IPS DF 6.9 (cell line): ENCODE measurements around the gene MAGI2.

ENCODE experiments used
- DNase-seq: peaks from one replicate; pipeline ENCODE4 v3.0.0-alpha.2; 2013; ENCODE audit warnings: low read depth, low spot score
- H3K27ac ChIP-seq: one replicate; pipeline ENCODE4 v1.5.1; 2013; ENCODE audit warnings: low read length, control low read depth
- H3K27me3 ChIP-seq: 2 replicates; pipeline ENCODE4 v1.6.1; 2013; ENCODE audit warnings: mild to moderate bottlenecking, low read length; ENCODE audit not compliant: control insufficient read depth, insufficient read depth
- H3K36me3 ChIP-seq: 2 replicates; pipeline ENCODE4 v1.6.1; 2013; ENCODE audit warnings: low read length; ENCODE audit not compliant: control insufficient read depth, insufficient read depth
- H3K4me1 ChIP-seq: 2 replicates; pipeline ENCODE4 v1.6.1; 2013; ENCODE audit warnings: low read length; ENCODE audit not compliant: control insufficient read depth, insufficient read depth
- H3K4me3 ChIP-seq: 2 replicates; pipeline ENCODE4 v1.5.1; 2013; ENCODE audit warnings: mild to moderate bottlenecking, low read length
- H3K9me3 ChIP-seq: 2 replicates; pipeline ENCODE4 v1.6.1; 2013; ENCODE audit warnings: low read length, inconsistent platforms; ENCODE audit not compliant: control insufficient read depth, insufficient read depth
- WGBS: extraction: QIAGEN DNeasy Blood & Tissue Kit; methylation state at CpG from one replicate; pipeline ENCODE4 v1.1.7; 2013; ENCODE audit warnings: mixed read lengths, missing lambda C conversion rate; ENCODE audit not compliant: insufficient read length, insufficient coverage; 5-methylcytosine and 5-hydroxymethylcytosine counted together

Gene MAGI2

DNA sequence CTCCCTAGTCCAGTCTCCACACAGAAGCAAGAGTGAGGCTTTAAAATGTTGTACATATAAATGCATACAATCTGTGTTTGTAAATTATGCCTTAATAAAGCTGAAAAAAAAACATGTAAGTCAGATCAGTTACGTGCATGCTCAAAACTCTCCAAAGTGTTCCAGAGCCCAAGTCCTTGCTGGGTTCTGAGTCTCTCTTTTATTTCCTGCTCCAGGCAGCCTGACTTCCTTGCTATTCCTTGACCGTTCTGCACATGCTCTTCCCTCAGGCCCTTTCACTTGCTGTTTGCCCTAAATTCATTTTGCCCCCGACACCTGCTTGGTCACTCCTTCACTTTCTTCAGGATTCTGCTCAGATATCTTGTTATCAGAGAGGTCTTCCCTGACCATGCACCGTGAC is 884.8 kb downstream of the MAGI2 start:
- H3K27ac ChIP-seq = no peak overlapping the region
- no peaks in the 10 kb centered on the region for H3K9me3 ChIP-seq
- no peaks in the 10 kb centered on the region for H3K27me3 ChIP-seq
- H3K36me3 ChIP-seq = 0 out of 2 replicates have a peak, but pooled peaks cover 3% of the 10 kb centered on the region
- no peak overlapping the region for H3K4me3 ChIP-seq
- no peak for DNase-seq
- peaks cover 4% of the 10 kb centered on the region; the same call in 1 of the 2 replicates for H3K4me1 ChIP-seq
- no CpG with 5 or more reads among the region's 4 CpGs for WGBS

DNA sequence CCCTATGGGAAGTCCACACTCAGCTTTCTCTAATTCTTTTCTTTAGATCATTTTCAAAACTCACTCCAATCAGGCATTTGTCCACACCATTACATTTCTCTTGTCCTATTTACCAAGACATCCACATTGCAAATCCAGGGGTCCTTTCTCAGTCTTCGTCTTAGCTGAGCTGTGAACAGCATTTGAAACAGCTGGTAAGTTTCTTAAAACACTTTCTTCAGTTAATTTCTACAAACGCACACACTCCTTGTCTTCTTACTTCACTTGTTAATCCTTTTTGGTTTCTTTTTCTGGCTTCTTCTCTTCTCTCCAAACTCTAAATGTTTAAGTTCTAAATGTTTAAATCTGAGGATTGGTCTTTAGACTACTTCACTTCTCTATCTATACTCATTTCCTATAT is 885.6 kb downstream of the MAGI2 start:
- no peak for DNase-seq
- Histone ChIP-seq H3K9me3 (no peaks in the 10 kb centered on the region), H3K27me3 (no peaks in the 10 kb centered on the region), H3K27ac (no peak overlapping the region), H3K4me1 (peaks cover 4% of the 10 kb centered on the region), H3K4me3 (no peak overlapping the region), H3K36me3 (0 out of 2 replicates have a peak, but pooled peaks cover 3% of the 10 kb centered on the region)
- WGBS = no CpG with 5 or more reads among the region's 2 CpGs

DNA sequence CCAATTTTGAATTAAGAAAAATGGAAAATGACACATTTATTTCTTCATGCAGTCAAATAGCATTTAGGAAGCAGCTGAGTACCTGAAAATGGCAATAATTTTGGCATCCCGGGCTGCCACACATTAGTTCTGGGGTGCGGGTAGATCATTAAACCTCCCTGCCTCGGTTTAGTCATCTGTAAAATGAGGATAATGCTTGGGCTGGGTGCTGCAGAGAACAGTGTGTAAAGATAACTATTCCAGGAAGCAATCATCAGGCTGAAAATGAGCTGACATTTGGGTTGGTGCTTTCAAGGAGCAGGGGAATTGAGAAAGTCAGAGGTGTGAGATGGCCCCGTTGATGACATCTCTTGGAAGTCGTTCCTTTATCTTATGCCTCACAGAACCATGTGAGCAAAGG is 887.7 kb downstream of the MAGI2 start:
- H3K36me3 ChIP-seq = 0 out of 2 replicates have a peak, but pooled peaks cover 3% of the 10 kb centered on the region

DNA sequence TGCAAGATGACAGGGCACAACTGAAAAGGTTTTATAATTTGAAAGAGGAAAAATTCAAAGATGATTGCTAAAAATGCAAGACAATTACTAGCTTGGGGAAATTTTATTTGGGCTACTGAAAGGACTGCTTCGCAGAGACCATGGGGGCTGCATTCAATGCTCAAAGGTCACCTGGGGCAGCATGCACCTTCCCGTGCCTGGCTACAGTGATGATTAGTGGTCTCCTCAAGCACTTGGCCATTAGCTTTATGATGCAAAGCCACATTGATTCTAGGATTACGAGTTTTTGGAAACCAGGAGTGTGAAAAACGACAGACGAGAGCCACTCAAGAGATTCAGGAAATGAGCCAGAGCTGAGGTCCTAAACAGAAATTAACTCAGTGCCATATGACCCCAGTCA is 890.3 kb downstream of the MAGI2 start:
- 0 out of 2 replicates have a peak, but pooled peaks cover 3% of the 10 kb centered on the region for H3K36me3 ChIP-seq
- peaks cover 3% of the 10 kb centered on the region for H3K4me1 ChIP-seq
- no peaks in the 10 kb centered on the region for H3K27me3 ChIP-seq
- H3K4me3 ChIP-seq = no peak overlapping the region
- WGBS = no CpG with 5 or more reads among the region's 5 CpGs
- DNase-seq = peak; percentile 75
- H3K27ac ChIP-seq = peak overlapping the region; percentile 9
- no peaks in the 10 kb centered on the region for H3K9me3 ChIP-seq

More for the DNA sequence above, 887.7 kb downstream of the MAGI2 start:
- no peak overlapping the region for H3K4me3 ChIP-seq
- WGBS = no CpG with 5 or more reads among the region's 5 CpGs
- H3K9me3 ChIP-seq = no peaks in the 10 kb centered on the region
- no peaks in the 10 kb centered on the region for H3K27me3 ChIP-seq
- DNase-seq = no peak
- H3K4me1 ChIP-seq = peaks cover 4% of the 10 kb centered on the region
- H3K27ac ChIP-seq = no peak overlapping the region

DNA sequence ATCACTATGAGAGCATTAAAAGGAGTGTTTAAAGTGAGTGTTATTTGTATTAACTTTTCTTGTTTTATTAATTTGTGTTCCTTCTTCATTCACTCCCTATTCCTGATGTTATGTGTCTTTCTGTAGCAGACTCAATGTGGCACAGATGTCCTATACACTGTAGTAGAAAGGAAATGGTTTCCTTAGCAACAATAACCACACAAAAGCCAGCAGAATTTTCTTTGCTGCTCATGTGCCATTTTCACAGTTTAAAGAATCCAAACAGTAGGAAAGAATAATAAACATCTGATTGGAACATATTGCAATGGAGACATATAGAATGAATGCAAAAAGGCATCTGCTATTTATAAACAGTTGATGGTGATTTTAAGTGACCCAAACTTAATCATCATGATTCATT is 891.3 kb downstream of the MAGI2 start:
- Histone ChIP-seq H3K27me3 (no peaks in the 10 kb centered on the region), H3K4me3 (no peak overlapping the region), H3K9me3 (no peaks in the 10 kb centered on the region), H3K4me1 (peaks cover 3% of the 10 kb centered on the region), H3K36me3 (0 out of 2 replicates have a peak, but pooled peaks cover 3% of the 10 kb centered on the region), H3K27ac (peak overlapping the region; percentile 72)
- DNase-seq = no peak

DNA sequence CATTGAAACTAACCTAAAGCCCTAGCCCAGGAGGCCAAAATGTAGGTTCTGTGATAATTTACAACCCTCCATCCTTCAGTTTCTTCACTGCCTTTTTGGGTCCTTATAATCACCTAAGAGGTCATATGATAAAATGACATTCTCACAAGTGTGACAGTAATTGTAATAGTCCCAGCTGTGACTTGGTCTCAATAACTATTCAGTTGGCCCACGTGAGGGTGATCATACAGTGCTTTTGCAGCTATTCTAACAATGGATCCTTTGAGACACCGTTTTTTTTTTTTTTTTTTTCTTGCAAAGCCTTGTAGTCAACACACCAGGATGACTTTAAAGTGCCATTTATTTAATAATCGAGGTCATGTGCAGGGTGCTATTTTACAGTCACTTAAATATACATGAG is 894.9 kb downstream of the MAGI2 start:
- Histone ChIP-seq H3K4me3 (no peak overlapping the region), H3K4me1 (no peaks in the 10 kb centered on the region; the same call in 1 of the 2 replicates), H3K36me3 (no peaks in the 10 kb centered on the region), H3K27ac (no peak overlapping the region), H3K9me3 (no peaks in the 10 kb centered on the region), H3K27me3 (no peaks in the 10 kb centered on the region)
- DNase-seq = no peak
- WGBS = no CpG with 5 or more reads among the region's 3 CpGs

DNA sequence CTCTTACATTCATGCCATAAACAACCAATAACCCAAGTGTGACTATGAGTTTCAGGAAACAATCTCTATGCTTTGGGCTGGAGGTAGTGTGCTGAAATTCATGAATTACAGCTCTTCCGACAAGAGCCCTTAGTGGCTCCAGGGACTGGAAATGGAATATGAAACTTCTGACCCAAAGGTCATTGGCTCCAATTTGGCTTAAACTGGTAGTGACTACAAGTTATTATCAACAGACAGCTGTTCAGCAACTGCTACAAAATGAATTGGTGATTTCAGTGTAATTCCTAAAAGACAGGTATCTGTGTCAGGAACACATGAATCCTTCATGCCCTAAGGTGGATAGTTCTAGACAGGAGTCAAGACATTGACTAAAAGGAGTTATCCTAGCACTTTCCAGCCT is 909.5 kb downstream of the MAGI2 start:
- DNase-seq = no peak
- Histone ChIP-seq H3K4me3 (no peak overlapping the region), H3K9me3 (no peaks in the 10 kb centered on the region), H3K27ac (no peak overlapping the region), H3K27me3 (no peaks in the 10 kb centered on the region), H3K4me1 (no peaks in the 10 kb centered on the region), H3K36me3 (no peaks in the 10 kb centered on the region)
- WGBS = no CpG with 5 or more reads among the region's 1 CpG

DNA sequence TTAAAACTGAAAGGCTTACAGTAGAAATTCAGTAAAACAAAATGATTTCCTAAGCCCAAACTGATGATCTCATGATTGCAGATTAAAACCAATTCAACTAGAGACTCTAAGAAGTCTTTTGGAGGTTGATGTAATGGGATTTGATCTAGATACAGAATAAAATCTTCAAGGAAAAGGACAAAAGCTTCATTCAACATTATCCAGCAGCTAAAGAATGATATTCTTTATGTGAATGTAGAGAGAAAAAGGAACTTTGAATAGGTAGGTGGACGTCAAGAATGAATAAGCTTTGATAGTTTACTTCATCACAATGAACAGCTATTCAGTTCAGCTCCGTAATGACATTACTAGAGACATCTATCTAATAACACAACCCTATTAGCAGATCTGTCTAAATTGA is 910.5 kb downstream of the MAGI2 start:
- Histone ChIP-seq H3K27ac (no peak overlapping the region), H3K4me1 (no peaks in the 10 kb centered on the region), H3K4me3 (no peak overlapping the region), H3K27me3 (no peaks in the 10 kb centered on the region), H3K36me3 (no peaks in the 10 kb centered on the region), H3K9me3 (no peaks in the 10 kb centered on the region)
- DNase-seq = no peak
- no CpG with 5 or more reads among the region's 2 CpGs for WGBS

DNA sequence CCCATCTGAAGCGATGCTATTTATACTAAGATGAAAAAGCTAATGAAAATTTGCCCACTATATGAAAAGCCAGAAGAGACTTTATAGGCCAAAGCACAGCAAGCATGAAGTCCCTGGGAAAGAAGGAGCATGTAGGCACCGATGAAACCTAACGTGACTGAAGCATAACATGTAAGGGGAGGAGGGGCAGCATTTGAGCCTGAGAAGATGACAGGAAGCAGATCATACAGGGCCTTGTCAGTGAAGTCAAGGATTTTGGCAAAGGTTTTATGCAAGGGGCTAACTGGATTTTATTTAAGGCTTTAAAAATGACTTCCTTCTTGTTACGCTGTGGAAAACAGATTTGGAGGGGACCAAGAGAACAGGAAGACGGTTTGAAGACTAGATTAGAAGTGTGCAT is 910.9 kb downstream of the MAGI2 start:
- WGBS = no CpG with 5 or more reads among the region's 5 CpGs

DNA sequence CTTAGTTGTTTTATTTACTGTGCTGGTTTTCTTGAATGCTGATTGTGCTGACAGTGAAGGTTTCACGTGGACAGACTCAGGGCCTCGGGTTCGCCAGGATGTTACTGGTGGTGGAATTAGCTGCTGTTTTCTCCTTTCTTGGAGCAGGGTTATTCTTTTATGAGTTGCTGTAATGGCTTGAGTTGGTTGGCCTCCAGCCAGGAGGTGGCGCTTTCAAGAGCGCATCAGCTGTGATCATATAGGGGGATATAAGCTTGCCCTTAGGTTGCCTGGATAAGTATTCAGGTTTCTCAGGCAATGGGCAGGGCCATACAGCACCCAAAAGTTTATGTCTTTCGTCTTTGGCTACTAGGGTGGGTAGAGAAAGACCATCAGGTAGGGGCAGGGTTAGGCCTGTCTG is 913.6 kb downstream of the MAGI2 start:
- no peaks in the 10 kb centered on the region for H3K36me3 ChIP-seq
- H3K4me1 ChIP-seq = no peaks in the 10 kb centered on the region
- no CpG with 5 or more reads among the region's 6 CpGs for WGBS
- H3K27me3 ChIP-seq = no peaks in the 10 kb centered on the region
- no peak overlapping the region for H3K4me3 ChIP-seq
- no peaks in the 10 kb centered on the region for H3K9me3 ChIP-seq
- H3K27ac ChIP-seq = no peak overlapping the region
- no peak for DNase-seq

More for the DNA sequence above, 910.9 kb downstream of the MAGI2 start:
- Histone ChIP-seq H3K36me3 (no peaks in the 10 kb centered on the region), H3K27ac (no peak overlapping the region), H3K4me3 (no peak overlapping the region), H3K9me3 (no peaks in the 10 kb centered on the region), H3K4me1 (no peaks in the 10 kb centered on the region), H3K27me3 (no peaks in the 10 kb centered on the region)
- no peak for DNase-seq

DNA sequence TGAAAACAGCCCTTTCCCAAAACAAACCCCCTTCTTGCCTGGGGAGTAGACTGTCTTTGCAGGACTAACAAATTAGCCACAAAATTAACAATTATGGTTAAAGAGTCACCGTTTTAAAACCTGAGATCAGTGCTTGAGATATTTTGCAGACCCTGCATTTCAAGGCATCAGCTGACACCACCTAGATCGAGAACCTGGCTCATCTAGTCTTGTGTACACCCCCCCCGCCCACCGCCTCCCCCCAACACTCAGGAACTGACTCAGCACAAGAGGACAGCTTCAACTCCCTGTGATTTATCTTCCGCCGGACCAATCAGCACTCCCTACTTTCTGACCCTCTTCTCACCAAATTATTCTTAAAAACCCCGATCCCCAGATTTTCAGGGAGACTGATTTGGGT is 917.8 kb downstream of the MAGI2 start:
- WGBS = no CpG with 5 or more reads among the region's 7 CpGs
- H3K4me1 ChIP-seq = no peaks in the 10 kb centered on the region
- H3K27me3 ChIP-seq = no peaks in the 10 kb centered on the region
- no peak overlapping the region for H3K4me3 ChIP-seq
- H3K36me3 ChIP-seq = no peaks in the 10 kb centered on the region
- no peak for DNase-seq
- no peaks in the 10 kb centered on the region for H3K9me3 ChIP-seq
- H3K27ac ChIP-seq = no peak overlapping the region
